Panc1 (cell line): ENCODE results near the gene LELP1. TPM values are rescaled to one million over a fixed set of nuclear protein-coding genes. Genes with fewer than 3 reads are reported as not detected.
"Not testable (repeated sequence)": the region's sequence is repeated elsewhere in the genome, so short reads cannot be mapped to it uniquely, and the experiment has no call there.

Experiments used
- ATAC-seq: fragments of 200-7000 bp; cut with Tn5 transposase; 2 replicates; pipeline ENCODE4 v1.9.1; 2020; ENCODE audit warnings: mild to moderate bottlenecking, moderate library complexity
- BruUV-seq: library from RNA; stranded (reverse); fragments of 400-500 nt; replicated peaks from 2 replicates; lab custom pipeline; 2021; lab: Mats Ljungman, UMichigan
- CTCF ChIA-PET: fragments of 300-600 bp; sonication (Branson Sonifier 250); formaldehyde crosslinking; loops from one replicate; lab custom pipeline; 2022; ENCODE audit warnings: antibody characterized with exemption; lab: Charles Lee
- POLR2A ChIA-PET: fragments of 300-600 bp; sonication (Branson Sonifier 250); formaldehyde crosslinking; loops from one replicate; lab custom pipeline; 2022; ENCODE audit warnings: antibody characterized with exemption; lab: Charles Lee
- DNase-seq: peaks from one replicate; pipeline ENCODE4 v3.0.0-alpha.2; 2010; ENCODE audit warnings: low read depth, low spot score
- H3K27ac ChIP-seq: 2 replicates; pipeline ENCODE4 v1.5.1; 2011; ENCODE audit warnings: mild to moderate bottlenecking, low read length, inconsistent platforms
- H3K27me3 ChIP-seq: fragments of 200-500 bp; sonication (Bioruptor generic); 2 replicates; pipeline ENCODE4 v1.6.0; 2014; ENCODE audit warnings: low read length, inconsistent platforms; ENCODE audit not compliant: control insufficient read depth, insufficient read depth
- H3K36me3 ChIP-seq: fragments of 200-500 bp; sonication (Bioruptor generic); 2 replicates; pipeline ENCODE4 v1.5.1; 2014; ENCODE audit warnings: inconsistent platforms, mild to moderate bottlenecking, low read length, moderate library complexity; ENCODE audit not compliant: control insufficient read depth, insufficient read depth
- H3K4me1 ChIP-seq: 2 replicates; pipeline ENCODE4 v1.5.1; 2011; ENCODE audit warnings: inconsistent platforms, mild to moderate bottlenecking, low read length, moderate library complexity; ENCODE audit not compliant: control insufficient read depth, insufficient read depth
- H3K4me3 ChIP-seq, 2 experiments: 2 replicates each; pipeline ENCODE4 v1.5.1; 2011 to 2012; ENCODE audit warnings: low read depth in 2 of 2, low read length in 2 of 2, mild to moderate bottlenecking in 2 of 2, inconsistent platforms in 1 of 2, moderate library complexity in 1 of 2
- H3K9me3 ChIP-seq: fragments of 200-500 bp; sonication (Bioruptor generic); 2 replicates; pipeline ENCODE4 v1.5.1; 2014; ENCODE audit warnings: low read depth, mild to moderate bottlenecking, inconsistent platforms, low read length, moderate library complexity; ENCODE audit not compliant: control insufficient read depth, insufficient read depth
- POLR2AphosphoS5 ChIP-seq: IDR thresholded peaks from 2 replicates; pipeline ENCODE4 v1.6.1; 2012; ENCODE audit warnings: mild to moderate bottlenecking, low read depth, low read length, moderate library complexity
- REST ChIP-seq, 2 experiments: IDR thresholded peaks; 2 replicates each; pipeline ENCODE4 v1.6.1; 2011 to 2012; ENCODE audit warnings: low read depth in 2 of 2, control low read depth in 1 of 2, low read length in 1 of 2, mild to moderate bottlenecking in 1 of 2, moderate library complexity in 1 of 2; ENCODE audit not compliant: insufficient read depth in 1 of 2
- SIN3A ChIP-seq: IDR thresholded peaks from 2 replicates; pipeline ENCODE4 v1.6.1; 2012; ENCODE audit warnings: low read depth, mild to moderate bottlenecking, low read length, moderate library complexity, borderline replicate concordance; ENCODE audit not compliant: insufficient read depth
- TCF7L2 ChIP-seq: IDR thresholded peaks from 2 replicates; pipeline ENCODE4 v1.6.1; 2011; ENCODE audit warnings: mild to moderate bottlenecking, low read depth, low read length, inconsistent platforms
- in situ Hi-C: cut with HindIII; loops from 2 replicates; pipeline ENCODE4 v1.10.0; 2016; ENCODE audit warnings: low sequenced_read_pairs, low pct_unique_long_range_greater_than_20kb
- intact Hi-C: fragments of 100-400 bp; cut with micrococcal nuclease; formaldehyde crosslinking; loops from one replicate; pipeline ENCODE4 v1.10.0; 2022; ENCODE audit not compliant: unreplicated experiment
- total RNA-seq: library from RNA; stranded (reverse); gene quantifications from one replicate; pipeline ENCODE4 v1.2.1, GENCODE V29; 2021; ENCODE audit not compliant: unreplicated experiment
- TF ChIP-seq, protein P1 (sequence below): fragments of 450-650 bp; IDR thresholded peaks from 2 replicates; pipeline ENCODE4 v1.5.1; 2017; ENCODE audit warnings: mild to moderate bottlenecking

The LELP1 gene
- total RNA-seq, 1 experiment from 2014 or later: not detected

- POLR2A ChIA-PET, H3K27ac ChIP-seq, BruUV-seq, H3K9me3 ChIP-seq, H3K4me3 ChIP-seq, H3K36me3 ChIP-seq, H3K4me1 ChIP-seq, in situ Hi-C loops, H3K27me3 ChIP-seq: not testable (repeated sequence)
- CTCF ChIA-PET: interaction anchor here (1.0 kb wide), 1 partner anchor 14 kb away, joined by 3 read pairs; no protein-coding TSS in a partner anchor
- TF ChIP-seq, protein P1, sequence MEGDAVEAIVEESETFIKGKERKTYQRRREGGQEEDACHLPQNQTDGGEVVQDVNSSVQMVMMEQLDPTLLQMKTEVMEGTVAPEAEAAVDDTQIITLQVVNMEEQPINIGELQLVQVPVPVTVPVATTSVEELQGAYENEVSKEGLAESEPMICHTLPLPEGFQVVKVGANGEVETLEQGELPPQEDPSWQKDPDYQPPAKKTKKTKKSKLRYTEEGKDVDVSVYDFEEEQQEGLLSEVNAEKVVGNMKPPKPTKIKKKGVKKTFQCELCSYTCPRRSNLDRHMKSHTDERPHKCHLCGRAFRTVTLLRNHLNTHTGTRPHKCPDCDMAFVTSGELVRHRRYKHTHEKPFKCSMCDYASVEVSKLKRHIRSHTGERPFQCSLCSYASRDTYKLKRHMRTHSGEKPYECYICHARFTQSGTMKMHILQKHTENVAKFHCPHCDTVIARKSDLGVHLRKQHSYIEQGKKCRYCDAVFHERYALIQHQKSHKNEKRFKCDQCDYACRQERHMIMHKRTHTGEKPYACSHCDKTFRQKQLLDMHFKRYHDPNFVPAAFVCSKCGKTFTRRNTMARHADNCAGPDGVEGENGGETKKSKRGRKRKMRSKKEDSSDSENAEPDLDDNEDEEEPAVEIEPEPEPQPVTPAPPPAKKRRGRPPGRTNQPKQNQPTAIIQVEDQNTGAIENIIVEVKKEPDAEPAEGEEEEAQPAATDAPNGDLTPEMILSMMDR: peak; percentile 89
- ATAC-seq: peak; percentile 97
- intact Hi-C loops: loop anchor here (1.0 to 10.0 kb wide), 2 partner anchors 352 to 568 kb away; no protein-coding TSS in a partner anchor
- peak; percentile 13 for DNase-seq
Observed at GRCh38 chr1:153223040-153223891, 20.0 kb downstream of the LELP1 start.

DNA sequence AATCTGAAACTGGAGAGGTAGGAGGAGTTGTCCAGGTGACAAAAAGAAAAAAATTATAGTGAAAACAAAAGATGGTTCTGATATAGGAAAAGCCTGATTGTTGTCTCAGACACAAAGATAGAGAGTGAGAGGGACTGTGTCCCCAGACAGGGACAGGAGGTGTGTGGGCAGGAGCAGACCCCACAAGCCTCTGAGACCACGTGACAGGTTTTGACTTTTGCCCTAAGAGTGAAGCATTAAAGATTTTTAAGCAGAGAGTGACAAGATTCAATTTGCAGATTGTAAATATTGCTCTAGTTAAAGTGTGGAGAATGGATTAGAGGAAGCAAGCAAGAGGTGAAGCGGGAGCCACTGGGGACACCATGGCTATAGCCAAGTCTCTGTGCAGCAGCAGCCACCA, 24.6 kb downstream of the LELP1 start:
- Histone ChIP-seq H3K27ac (no peak overlapping the region), H3K4me3 (no peak overlapping the region), H3K36me3 (no peaks in the 10 kb centered on the region), H3K9me3 (no peaks in the 10 kb centered on the region), H3K4me1 (no peaks in the 10 kb centered on the region; the same call in 1 of the 2 replicates), H3K27me3 (peaks cover 5% of the 10 kb centered on the region; the same call in 1 of the 2 replicates)
- in situ Hi-C loops (no loop called here), intact Hi-C loops (loop anchor here (10.0 kb wide), 1 partner anchor 573 kb away; no protein-coding TSS in a partner anchor)
- ChIA-PET CTCF (no interaction called here), POLR2A (no interaction called here)
- ATAC-seq (no peak), DNase-seq (no peak)
- BruUV-seq: no TSS peak
- TF ChIP-seq TCF7L2 (no peak), REST (IDR thresholded peaks at IDR 0.05; ENCODE audit: insufficient read depth in 1 of 2, low read depth in 2 of 2, low read length in 1 of 2) (no peak), SIN3A (no peak), POLR2AphosphoS5 (no peak)
- TF ChIP-seq, protein P1: no peak
